Left colon (tissue), 2 donors: ENCODE results near the gene TM7SF3. TPM values are rescaled to one million over a fixed set of nuclear protein-coding genes. Genes with fewer than 3 reads are reported as not detected.
"Not testable (repeated sequence)": the region's sequence is repeated elsewhere in the genome, so short reads cannot be mapped to it uniquely, and the experiment has no call there.

Experiments used
- ATAC-seq: fragments of 200-7000 bp; cut with Tn5 transposase; one replicate; pipeline ENCODE4 v1.9.1; 2020; ENCODE audit warnings: mild to moderate bottlenecking, moderate library complexity
- DNase-seq, 2 donors: peaks; one replicate each; pipeline ENCODE4 v3.0.0-alpha.2; 2020
- intact Hi-C, 2 donors: fragments of 100-400 bp; cut with DNase I in 1 of 2; cut with micrococcal nuclease in 1 of 2; formaldehyde crosslinking; loops; one replicate each; pipeline versions ENCODE4 v1.11.2 to v1.14.0; 2022; cut with DNase I, micrococcal nuclease
- total RNA-seq, 2 donors: library from RNA; stranded (reverse); fragmentation: NEBNext Ultra II Directional; extraction: Animal tissue kit (Norgen Biotek cat#: 25700); gene quantifications; one replicate each; pipeline ENCODE4 v1.2.1, GENCODE V29; 2021
- donor health status: DM: no; HTN: no; CAD: no.
- donor health status: DM: yes; HTN: yes; CAD: no.

Gene TM7SF3
- total RNA-seq, 2 donors from 2014 or later = 45.2 to 48.3 TPM

- intact Hi-C loops = loop anchor here in 1 of 2 donors (10.0 kb wide), 1 partner anchor 287 kb away; no protein-coding TSS in a partner anchor
- DNase-seq = no peak
- ATAC-seq = no peak
Observed at GRCh38 chr12:27018037-27018436, 3.9 kb upstream of the TM7SF3 start.

- DNase-seq, ATAC-seq: not testable (repeated sequence)
- intact Hi-C loops = loop anchor here in 1 of 2 donors (10.0 kb wide), 1 partner anchor 288 kb away; no protein-coding TSS in a partner anchor
Observed at GRCh38 chr12:27017163-27017823, 3.1 kb upstream of the TM7SF3 start.

- ATAC-seq (peak; percentile 7), DNase-seq (no peak)
- intact Hi-C loops = loop anchor here in 1 of 2 donors (10.0 kb wide), 1 partner anchor 289 kb away; no protein-coding TSS in a partner anchor
Observed at GRCh38 chr12:27015730-27016076, 1.5 kb upstream of the TM7SF3 start.

GRCh38 chr12:27014859-27015729 lies 910 bp upstream of the TM7SF3 start:
- intact Hi-C loops = loop anchor here in 1 of 2 donors (5.0 to 10.0 kb wide), 2 partner anchors 78 to 290 kb away; partner anchors contain the start of genes FGFR1OP2 and INTS13
- ATAC-seq (peak; percentile 52), DNase-seq (peak in 1 of 2 donors; percentile 20)

- peak; percentile 26 for ATAC-seq
- DNase-seq = no peak
- intact Hi-C loops = loop anchor here in 1 of 2 donors (5.0 to 10.0 kb wide), 2 partner anchors 76 to 291 kb away; partner anchors contain the start of genes FGFR1OP2 and INTS13
Observed at GRCh38 chr12:27013611-27014084, 536 bp downstream of the TM7SF3 start.

- no peak for ATAC-seq
- no peak for DNase-seq
- intact Hi-C loops = loop anchor here in 1 of 2 donors (5.0 to 10.0 kb wide), 2 partner anchors 76 to 292 kb away; partner anchors contain the start of genes FGFR1OP2 and INTS13
Observed at GRCh38 chr12:27012982-27013255, 1.3 kb downstream of the TM7SF3 start.

- DNase-seq (no peak), ATAC-seq (no peak)
- intact Hi-C loops = loop anchor here in 1 of 2 donors (5.0 to 10.0 kb wide), 2 partner anchors 75 to 292 kb away; partner anchors contain the start of genes FGFR1OP2 and INTS13
Observed at GRCh38 chr12:27012239-27012981, 1.8 kb downstream of the TM7SF3 start.

- DNase-seq = no peak
- intact Hi-C loops = loop anchor here in 1 of 2 donors (5.0 to 10.0 kb wide), 2 partner anchors 73 to 295 kb away; partner anchors contain the start of genes FGFR1OP2 and INTS13
- ATAC-seq = no peak
Observed at GRCh38 chr12:27009881-27010301, 4.3 kb downstream of the TM7SF3 start.

GRCh38 chr12:27008081-27008480 lies 6.1 kb downstream of the TM7SF3 start:
- DNase-seq (no peak), ATAC-seq (no peak)
- intact Hi-C loops = no loop called here

GRCh38 chr12:27006797-27007467 lies 7.3 kb downstream of the TM7SF3 start:
- peak; percentile 42 for ATAC-seq
- intact Hi-C loops = no loop called here
- DNase-seq = no peak

GRCh38 chr12:27005495-27005894 lies 8.7 kb downstream of the TM7SF3 start:
- ATAC-seq (no peak), DNase-seq (no peak)
- intact Hi-C loops = no loop called here

- no peak for ATAC-seq
- intact Hi-C loops = no loop called here
- DNase-seq = no peak
Observed at GRCh38 chr12:27003421-27004381, 10.5 kb downstream of the TM7SF3 start.

- no peak for ATAC-seq
- no peak for DNase-seq
- intact Hi-C loops = no loop called here
Observed at GRCh38 chr12:27002141-27002540, 12.0 kb downstream of the TM7SF3 start.

- no peak for ATAC-seq
- DNase-seq = no peak
- intact Hi-C loops = no loop called here
Observed at GRCh38 chr12:27001663-27002062, 12.5 kb downstream of the TM7SF3 start.

- no peak for DNase-seq
- intact Hi-C loops = no loop called here
Observed at GRCh38 chr12:27000961-27001360, 13.2 kb downstream of the TM7SF3 start.

GRCh38 chr12:26997003-26997402 lies 17.2 kb downstream of the TM7SF3 start:
- DNase-seq (no peak), ATAC-seq (no peak)
- intact Hi-C loops = no loop called here

More at GRCh38 chr12:27000961-27001360, 13.2 kb downstream of the TM7SF3 start:
- ATAC-seq = no peak

GRCh38 chr12:26995706-26996105 lies 18.5 kb downstream of the TM7SF3 start:
- DNase-seq = no peak
- ATAC-seq = no peak
- intact Hi-C loops = no loop called here
